HG02885 (cell line): Measurements from ENCODE around the gene TULP1.
A peak's percentile ranks its signal among the peaks of the same experiment; 100 is the strongest.

Source experiments
- ATAC-seq: cut with Tn5 transposase; IDR thresholded peaks from one replicate; pipeline ENCODE4 v1.9.1; 2021; ENCODE audit warnings: mild to moderate bottlenecking; ENCODE audit not compliant: unreplicated experiment, poor library complexity

Gene TULP1

DNA sequence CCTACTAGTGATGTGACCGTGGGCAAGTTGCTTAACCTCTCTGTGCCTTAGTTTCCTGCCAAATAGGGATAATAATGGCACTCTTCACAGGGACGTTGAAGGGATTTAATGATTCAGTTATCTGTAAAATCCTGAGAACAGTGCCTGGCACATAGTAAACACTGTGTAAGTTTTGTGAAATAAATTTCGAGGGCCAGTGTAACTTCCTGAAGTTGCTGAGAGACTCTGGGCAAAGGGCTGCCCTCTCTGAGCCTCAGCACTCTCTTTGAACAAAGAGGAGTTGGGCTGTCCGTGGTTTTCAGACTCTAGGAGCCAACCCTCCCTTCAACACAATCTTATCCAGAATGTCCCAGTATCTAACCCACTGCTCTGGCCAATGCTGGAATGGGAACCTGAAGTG is 13.3 kb downstream of the TULP1 start:
- ATAC-seq: no peak

DNA sequence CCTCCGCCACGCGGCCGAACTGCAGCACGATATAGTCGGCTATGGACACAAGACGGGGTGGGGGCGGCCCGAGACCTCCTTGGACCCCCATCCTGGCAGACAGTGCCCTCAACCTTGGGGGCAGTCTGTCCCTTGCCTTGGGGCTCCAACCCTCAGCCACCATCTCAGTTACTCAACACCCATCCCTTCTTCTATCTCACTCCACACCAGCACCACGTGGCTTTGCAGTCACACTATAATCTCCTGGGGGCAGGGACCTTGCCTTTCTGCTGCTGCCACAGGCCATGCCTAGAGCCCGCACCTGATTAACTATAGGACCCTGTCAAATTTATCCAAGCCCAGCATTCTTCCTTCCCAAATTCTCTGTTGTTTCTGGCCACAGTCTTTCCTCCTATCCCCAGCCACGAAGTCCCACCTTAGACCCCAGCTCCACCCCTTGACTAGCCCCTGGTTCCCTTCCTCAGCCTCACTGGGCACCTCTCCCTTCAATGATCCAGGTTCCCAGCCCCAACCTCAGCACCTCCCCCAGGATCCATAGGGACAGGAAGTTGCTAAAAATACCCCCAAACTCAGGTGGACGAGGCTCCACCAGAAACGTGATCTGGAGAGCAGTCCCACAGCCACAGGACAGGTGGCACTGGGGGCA is 14.2 kb downstream of the TULP1 start:
- ATAC-seq: no peak

DNA sequence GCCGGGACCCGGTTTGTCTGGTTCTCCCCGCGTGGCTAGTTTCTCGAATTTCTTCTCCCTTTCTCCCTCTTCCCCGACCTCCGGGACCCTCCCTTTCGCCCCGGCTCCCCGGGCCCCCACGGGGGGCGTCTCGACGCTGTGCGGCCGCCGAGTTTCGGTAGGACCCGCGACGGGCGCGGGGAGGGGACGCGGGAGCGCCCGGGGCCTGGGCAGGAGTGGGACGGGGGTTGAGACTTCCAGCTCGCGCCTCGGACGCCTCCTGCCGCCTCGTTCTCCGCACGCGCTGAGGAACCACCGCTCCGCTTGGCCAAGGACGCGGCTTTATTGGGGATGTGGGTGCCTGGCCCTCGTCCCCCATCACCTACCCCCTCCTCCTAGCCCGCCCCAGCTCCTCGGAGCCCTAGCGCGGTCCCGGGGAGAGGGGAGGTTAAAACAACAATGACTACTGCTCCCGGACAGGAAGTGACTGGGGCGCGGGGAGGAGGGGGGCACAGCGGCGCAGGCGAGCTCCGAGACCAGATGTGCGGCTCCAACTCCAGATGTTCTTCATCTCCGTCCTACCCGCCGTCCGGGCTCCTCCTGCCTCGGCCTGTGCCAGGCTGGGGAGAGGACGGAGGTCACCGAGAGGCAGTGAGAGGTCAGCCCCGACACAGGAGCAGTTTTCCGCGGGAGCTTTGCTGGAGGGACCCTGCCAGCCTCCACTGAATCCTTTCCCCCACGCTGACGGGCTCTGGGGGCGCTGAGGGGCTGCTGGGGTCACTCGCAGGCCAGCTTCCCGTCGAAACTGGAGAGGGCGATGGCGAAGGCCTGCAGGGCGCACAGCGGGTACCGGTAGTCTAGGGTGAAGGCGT is 14.9 kb downstream of the TULP1 start:
- no peak for ATAC-seq

DNA sequence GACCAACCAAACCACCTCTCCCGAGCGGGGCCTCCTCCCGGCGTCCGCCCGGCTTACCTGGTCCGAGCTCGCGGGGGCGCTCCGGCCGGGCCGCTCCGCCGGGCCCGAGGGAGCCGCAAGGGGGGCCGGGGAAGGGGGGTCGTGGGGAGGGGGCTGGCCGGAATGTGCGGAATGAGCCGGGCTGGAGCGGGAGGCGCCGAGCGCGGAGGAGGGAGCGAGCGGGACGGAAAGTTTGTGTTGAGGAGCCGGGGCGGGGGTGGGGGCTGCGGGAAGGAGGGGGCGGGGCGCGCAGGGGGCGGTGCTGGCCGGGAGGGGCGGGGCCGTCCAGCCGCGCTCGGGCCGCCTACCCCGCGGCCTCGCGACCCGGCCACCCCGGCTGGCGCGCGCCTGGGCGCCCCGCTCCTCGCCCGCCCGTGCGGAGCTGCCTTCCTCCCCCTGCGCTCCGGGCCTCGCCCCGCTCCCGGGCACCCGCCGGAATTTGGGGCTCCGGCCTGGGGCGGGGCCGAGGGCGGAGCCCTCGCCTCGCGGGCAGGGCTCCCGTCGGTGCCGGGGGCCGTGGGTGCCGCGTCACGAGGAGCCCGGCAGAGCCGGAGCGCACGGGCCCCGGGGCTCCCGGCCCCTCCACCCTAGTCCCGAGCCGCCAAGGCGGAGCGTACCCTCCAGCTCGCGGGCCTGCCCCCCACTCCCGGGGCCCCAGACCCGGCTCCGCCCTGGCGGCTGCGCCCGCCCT is 15.7 kb downstream of the TULP1 start, which contains the start of gene TEAD3:
Gene TEAD3 (minus strand): TSS at position 239 of the 730 bp plus-strand sequence.
- ATAC-seq: peak; percentile 42

DNA sequence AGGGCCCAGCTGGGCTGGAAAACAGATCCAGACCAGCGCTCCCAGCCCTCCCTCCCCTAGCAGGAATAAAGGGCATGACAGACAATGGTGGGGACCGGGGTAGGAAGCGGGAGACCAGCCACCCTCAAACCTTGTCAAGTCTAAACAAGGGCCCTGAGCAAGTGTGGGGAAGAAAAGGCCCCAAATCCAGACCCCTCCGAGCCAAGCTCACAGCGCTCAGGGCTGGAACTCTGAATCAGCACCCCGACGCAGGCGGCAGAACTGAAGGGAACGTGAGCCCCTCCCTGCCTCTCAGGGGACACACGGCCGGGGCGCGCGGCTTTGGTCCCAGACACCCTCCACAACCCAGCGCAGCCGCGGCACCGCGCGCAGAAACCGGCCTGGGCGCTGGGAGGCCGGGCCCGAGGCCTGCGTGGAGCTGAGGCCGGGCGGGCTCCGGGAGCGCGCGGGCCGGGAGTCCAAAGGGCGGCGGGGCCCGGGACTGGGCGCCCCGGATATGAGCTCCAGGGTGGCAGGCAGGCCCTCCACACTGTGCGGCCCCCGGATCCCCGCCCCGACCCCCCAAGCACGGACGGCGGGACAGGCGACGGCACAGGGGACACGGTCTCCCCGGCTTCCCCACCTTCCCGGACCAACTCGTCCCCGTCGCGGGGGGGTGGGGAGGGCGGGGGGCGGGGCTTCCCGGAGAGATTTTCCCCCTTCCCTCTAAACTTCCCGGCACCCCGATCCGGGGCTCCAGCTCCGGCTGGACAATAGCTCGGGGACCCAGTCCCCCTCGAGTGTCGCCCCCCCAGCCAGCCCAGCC is 16.5 kb downstream of the TULP1 start:
- ATAC-seq: no peak

DNA sequence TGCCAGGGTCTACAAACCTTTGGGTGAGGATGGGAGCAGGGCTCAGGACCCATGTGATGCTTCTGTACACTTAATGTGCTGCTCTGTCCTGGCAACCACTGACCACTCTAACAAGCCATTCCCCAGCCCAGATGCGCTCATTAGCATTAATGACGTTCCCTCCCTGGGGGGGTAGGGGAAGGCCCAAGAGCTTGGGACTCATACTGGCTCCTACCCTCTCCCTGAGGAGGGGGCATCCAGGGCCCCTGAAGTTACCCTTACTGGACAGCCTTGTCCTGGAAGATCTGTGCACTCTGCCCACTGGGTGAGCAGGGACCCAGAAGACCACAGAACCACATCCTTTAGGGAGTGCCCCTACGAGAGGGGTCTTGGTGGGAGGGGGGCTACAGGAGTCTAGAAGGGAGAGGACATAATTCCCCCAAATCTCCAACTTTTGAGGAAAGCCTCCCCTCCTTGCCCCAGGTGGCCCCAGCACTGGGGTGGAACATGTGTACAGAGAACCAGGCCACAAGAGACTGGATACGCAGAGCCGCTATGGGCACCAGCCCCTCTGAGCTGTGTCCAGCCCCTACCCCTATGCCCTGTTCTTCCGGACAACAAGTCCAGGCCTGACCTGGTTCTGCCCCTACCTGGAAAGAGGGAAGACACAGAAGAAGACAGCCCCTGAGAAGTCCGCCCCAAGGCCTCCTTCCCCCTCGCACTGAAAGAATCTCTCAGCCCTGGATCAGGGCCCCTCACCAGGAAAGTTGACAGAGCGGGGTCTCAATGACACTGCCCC is 17.2 kb downstream of the TULP1 start:
- ATAC-seq: no peak

DNA sequence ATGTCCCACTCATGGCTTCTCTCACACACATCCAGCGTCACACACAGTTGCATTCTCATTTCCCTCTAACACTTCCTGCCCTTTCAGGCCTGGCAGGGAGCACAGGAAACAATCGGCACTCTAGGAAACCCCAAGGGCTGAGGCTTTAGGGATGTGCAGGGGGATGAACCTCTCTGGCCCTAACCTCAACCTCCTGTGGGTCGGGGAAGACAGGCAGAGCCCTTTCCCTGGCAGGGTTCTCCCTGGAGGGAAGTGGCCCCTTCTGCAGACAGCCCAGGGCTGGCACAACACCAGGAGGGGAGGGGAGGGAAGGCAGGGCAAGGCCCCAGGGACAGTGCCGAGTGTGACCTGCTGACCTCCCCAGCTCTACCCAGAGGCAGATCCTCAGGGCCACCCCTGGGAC is 18.5 kb downstream of the TULP1 start:
- ATAC-seq: no peak

DNA sequence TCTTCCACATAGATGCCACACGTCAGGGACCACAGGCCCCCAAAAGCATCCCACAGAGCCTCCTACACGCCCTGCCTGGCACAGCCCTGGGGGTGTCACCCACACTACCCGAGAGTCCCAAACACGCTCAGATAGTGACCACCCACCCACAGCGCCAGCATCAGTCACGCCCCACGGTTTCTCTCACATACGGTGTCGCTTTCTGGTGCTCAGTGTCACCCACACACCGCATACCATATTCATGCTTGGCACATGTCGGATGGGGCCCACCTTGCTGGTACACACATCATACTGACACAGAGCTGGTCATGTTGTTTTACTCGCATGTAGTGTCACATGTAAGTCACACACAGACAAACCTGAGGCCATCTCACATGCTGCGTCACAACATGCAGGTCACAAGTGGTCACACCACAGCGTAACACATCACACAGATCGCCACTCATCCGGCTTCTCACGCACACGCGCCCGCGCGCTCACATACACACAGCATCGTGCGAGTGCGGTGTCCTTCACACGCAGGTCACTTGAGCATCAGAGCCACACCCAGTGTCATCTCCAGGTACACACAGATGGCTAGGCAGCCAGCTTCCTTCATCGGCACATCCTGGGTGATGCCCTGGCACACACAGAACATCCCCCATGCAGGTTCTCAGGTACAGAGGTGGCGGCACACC is 19.3 kb downstream of the TULP1 start:
- no peak for ATAC-seq

DNA sequence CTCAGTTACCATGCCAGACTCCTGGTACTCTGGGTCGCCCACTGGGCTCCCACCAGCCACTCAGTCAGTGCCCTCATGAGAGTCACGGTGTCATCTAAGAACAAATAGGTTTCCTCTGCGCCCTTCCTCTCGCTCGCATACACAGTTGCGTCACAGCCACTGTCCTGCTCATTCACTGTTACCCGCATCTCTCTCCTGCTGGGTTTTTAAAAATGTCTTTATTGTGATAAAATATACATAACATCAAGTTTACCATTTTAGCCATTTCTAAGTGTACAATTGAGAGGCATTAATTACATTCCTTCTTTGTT is 19.8 kb downstream of the TULP1 start:
- ATAC-seq: no peak

DNA sequence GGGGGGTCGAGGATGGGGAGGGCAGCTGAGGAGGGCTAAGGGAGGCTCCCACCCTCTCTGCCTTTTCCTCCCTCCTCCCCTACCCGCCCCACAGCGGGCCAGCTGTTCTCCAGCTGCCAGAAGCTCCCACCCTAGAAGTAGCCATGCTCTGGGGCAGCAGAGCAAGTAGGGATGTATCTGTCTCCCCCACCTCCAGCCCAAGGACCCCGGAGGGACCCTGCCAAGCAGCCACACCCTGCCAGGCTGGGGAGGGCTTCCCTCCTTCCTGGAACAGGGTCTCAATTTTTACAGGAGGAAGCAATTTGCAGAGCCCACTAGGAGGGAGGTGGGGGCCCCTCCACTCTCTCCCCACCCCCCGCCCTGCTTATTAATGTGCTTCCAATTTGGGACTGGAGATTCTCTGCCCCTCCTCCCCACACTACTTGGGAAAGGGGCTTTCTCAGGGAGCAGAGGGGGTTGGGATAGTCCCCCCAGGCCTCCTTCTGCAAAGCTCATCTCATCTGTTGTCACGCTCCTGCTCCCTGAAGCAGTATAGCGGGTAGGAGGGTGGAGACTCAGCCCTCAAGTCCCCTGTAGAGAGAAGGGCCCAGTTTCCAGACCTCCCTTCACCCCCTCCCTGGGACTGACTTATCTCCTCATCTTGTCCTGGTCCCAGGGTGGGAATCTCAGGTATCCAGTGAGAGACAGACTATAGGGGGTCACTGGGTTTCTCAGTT is 20.3 kb downstream of the TULP1 start:
- ATAC-seq: no peak

DNA sequence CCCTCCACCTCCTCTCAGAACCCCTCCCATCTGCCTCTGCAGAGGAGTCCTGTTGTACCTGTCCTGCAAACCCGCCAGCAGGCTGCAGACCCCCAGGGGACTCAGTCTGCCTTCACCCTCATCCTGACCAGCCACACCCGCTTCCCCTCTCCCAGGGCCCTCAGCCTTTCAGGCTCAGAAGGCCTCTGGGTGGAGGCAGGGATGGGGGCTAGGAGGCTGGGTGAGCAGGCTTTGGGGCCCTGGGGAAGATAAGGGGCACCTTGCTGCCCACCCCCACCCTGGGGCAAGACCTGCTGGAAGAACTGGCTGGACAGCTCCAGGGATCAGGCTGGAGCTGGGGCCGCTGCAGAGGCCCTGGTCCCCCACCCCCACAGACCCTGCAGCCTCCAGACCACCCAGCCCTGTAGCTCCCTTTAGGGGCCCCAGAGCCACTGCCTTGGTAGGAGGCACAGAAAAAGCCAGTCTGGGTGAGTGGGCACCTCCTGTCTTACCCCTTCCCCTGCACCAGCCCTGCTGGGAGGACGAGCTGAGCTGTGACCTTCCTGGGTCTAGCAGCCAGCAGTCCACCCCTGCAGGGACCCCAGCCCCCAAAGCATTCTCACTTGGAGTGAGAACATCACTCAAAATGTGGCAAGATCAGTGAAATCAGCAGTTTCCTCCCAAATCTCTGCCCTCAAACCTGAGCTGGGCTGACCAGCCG is 21.0 kb downstream of the TULP1 start:
- no peak for ATAC-seq

DNA sequence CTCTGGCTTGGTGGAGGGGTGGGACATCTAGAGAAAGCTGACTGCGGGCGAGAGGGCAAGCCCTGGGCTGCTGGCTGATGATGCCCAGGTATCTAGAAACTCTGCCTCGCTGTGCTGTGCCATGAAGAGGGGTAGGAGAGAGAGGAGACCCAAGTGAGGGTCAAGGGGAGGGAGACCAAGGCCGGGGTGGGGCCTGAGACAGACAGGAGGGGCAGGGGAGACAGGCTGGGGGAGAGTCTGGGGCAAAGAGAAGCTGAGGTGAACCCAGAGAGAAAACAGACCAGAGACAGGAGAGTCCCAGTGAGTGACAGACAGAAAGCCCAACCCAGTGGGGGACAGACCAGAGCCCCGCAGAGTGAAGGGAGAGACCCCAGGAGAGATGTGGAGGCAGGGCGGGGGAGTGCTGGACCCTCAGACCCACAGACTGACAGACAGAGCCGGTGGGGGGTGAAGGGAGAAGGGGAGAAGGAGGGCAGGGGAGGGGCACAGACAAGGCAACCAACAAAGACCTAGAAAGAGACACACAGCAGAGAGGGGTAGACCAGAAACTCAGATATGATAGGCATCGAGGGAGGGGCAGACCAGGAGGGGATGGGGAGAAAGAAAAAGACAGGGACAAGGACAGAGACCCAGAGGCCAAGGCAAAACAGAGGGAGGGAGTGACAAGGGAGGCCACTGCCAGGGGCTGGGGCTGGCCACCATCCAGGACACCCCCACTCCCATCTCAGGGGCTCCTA is 21.7 kb downstream of the TULP1 start:
- ATAC-seq: no peak

DNA sequence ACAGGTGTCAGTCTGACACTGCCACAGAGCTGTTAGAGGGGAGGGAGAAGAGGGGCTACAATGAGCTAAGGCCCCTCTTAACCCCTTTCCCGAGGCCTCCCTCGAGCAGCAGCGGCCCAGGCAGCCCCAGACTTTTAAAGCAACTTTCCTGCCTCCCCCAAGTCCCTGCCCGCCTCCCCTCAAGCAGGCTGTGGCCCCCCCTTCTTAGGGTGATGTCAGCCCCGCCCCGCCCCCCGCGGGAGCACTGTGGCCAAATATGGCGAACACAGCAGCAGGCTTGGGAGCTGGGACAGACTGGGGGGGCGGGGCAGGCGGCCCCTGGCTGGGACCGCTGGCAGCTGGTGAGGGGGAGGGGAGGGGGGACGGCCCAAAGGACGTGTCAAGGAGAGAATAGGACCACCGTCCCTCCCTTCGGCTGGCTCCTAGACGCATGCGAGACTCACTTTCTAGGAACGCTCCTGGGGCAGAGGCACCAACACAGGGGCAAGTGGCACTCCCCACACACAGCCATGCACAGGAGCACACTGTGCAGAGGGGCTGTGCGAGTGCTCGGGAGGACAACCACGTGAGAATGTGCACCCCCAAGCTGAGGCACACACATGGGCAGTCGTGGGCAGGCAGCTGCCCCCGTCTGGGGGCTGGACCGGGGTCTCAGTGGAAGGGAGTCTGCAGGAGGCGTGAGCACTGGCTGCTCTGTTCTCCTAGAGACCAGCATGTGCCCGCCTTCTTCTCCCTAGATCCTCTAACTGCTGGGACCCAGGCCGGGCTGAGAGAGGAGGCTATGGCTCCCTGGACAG is 22.5 kb downstream of the TULP1 start:
- no peak for ATAC-seq

DNA sequence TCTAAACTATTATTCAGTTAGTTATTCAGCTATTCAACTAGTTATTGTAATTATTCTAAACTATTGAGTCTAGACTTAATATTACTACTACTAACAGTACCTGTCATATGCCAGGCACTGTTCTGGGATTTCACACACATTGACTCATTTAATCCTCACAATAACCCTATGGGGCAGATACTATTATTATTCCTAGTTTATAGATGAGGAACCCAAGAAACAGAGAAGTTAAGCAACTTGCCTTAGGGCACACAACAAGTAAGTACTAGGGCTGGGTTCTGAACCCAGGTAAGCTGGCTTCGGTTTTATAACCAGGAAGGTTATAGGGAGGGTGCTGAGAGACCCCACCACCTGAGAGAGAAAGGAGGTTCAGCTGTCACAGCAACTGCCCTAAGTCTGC is 23.6 kb downstream of the TULP1 start:
- no peak for ATAC-seq

DNA sequence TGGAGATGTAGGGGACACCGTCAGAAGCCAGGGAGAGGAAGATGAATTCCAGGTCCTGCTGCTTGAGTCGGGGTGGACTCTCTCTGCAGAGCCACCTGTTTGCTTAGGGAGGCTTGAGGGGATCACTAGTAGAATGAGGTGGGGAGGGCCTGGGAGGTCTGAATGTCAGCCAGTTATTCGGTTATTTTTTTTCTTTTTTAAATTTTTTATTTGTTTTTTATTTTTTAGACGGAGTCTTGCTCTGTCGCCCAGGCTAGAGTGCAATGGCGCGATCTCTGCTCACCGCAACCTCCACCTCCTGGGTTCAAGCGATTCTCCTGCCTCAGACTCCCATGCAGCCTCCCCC is 24.2 kb downstream of the TULP1 start:
- ATAC-seq: no peak

DNA sequence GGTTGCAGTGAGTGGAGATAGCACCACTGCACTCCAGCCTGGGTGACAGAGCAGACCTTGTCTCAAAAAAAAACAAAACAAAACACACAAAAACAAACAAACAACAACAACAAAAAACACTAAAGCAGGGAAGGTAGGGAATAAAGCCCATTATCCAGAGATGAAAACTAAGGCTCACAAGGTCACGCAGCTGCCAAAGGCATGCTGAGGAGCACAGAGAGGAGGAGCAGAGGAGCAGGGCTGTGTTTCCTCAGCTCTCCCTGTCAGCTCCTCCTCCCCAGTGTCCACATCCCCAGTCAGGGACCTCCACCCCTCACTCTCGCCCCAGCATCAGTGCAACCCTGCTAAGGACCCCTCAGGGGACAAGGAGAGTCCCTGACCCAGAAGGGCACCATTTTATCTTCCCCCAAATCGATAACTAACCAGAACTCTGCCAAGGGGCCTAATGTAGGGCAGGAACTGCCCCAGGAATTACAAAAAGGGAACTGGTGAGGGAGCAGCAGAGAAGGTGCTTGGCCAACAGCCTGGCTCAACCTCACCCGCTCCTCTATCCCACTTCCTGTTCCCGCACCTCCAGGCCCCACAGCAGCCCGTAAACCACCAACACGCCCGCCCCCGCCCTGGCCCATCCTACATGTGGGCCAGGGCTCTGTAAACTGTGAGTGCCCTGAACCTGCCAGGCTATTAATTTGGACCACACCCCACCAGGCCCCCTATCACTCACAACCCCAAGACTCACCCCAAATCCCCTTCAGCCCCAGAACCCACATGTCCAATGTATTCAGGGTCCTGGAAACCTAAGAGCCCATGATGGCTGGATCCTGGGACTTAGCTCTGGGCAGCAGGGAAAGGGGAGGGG is 24.8 kb downstream of the TULP1 start:
- ATAC-seq: no peak
